Breast epithelium (tissue), 4 donors: Measurements from ENCODE around the gene ACTN2. TPM values are rescaled to one million over a fixed set of nuclear protein-coding genes. Genes with fewer than 3 reads are reported as not detected.

ENCODE experiments used
- DNase-seq, 2 donors: peaks; one replicate each; pipeline ENCODE4 v3.0.0-alpha.2; 2019; ENCODE audit warnings: low spot score in 2 of 2
- H3K27ac ChIP-seq, 2 donors: fragments of 200-600 bp; sonication (generic) in 1 of 2; one replicate each; pipeline ENCODE4 v1.5.1; 2016 to 2019; ENCODE audit warnings: mild to moderate bottlenecking in 1 of 2
- H3K27me3 ChIP-seq, 2 donors: fragments of 200-600 bp; sonication (generic) in 1 of 2; one replicate each; pipeline versions ENCODE4 v1.5.1 to v1.6.0; 2017 to 2019; ENCODE audit warnings: control low read depth in 1 of 2, mild to moderate bottlenecking in 1 of 2
- H3K36me3 ChIP-seq: fragments of 200-600 bp; one replicate; pipeline ENCODE4 v1.5.1; 2019
- H3K4me1 ChIP-seq, 2 donors: fragments of 200-600 bp; sonication (generic); one replicate each; pipeline ENCODE4 v1.5.1; 2016 to 2019; ENCODE audit warnings: control low read depth in 1 of 2
- H3K4me3 ChIP-seq, 3 donors: fragments of 200-600 bp; sonication (generic); 1 replicate in 2 of 3; 2 replicates in 1 of 3; pipeline ENCODE4 v1.5.1; 2016 to 2019; ENCODE audit warnings: mild to moderate bottlenecking in 3 of 3, moderate library complexity in 2 of 3
- H3K9me3 ChIP-seq, 2 donors: fragments of 200-600 bp; sonication (generic) in 1 of 2; one replicate each; pipeline ENCODE4 v1.5.1; 2016 to 2019; ENCODE audit warnings: control low read depth in 1 of 2
- CTCF ChIP-seq, 3 donors: fragments of 450-650 bp; IDR thresholded peaks; one replicate each; pipeline ENCODE4 v1.5.1; 2016 to 2017; ENCODE audit warnings: antibody characterized with exemption in 3 of 3, mild to moderate bottlenecking in 3 of 3, moderate library complexity in 3 of 3
- POLR2A ChIP-seq: fragments of 450-650 bp; IDR thresholded peaks from one replicate; pipeline ENCODE4 v1.6.1; 2016; ENCODE audit warnings: antibody characterized with exemption, mild to moderate bottlenecking, moderate library complexity
- POLR2AphosphoS5 ChIP-seq, 3 donors: sonication (generic); formaldehyde crosslinking; IDR thresholded peaks; one replicate each; pipeline ENCODE4 v1.6.1; 2017; ENCODE audit warnings: antibody characterized with exemption in 3 of 3
- intact Hi-C: fragments of 100-400 bp; cut with DNase I; formaldehyde crosslinking; loops from one replicate; pipeline ENCODE4 v1.15.1; 2023; ENCODE audit warnings: low total_unique reads
- total RNA-seq, 3 donors: library from RNA; depleted of rRNA; stranded (reverse); fragments of >200 nt; gene quantifications; one replicate each; pipeline ENCODE4 v1.1.0, GENCODE V29; 2016

The ACTN2 gene
- total RNA-seq, 3 donors from 2014 or later, result 0.48 TPM; not detected in 2

- peaks cover 3 to 6% of the 10 kb centered on the region in 2 donors for H3K4me1 ChIP-seq
- H3K27me3 ChIP-seq, result peaks cover 0 to 38% of the 10 kb centered on the region in 2 donors
- H3K4me3 ChIP-seq, result peak overlapping the region; percentile 43 to 67 (median 52)
- no peaks in the 10 kb centered on the region for H3K9me3 ChIP-seq
- intact Hi-C loops, result no loop called here
- no peaks in the 10 kb centered on the region for H3K36me3 ChIP-seq
- TF ChIP-seq CTCF (IDR thresholded peaks at IDR 0.05), result no peak
- no peak for TF ChIP-seq POLR2A
- no peak for TF ChIP-seq POLR2AphosphoS5 (IDR thresholded peaks at IDR 0.05)
- no peak for DNase-seq
- H3K27ac ChIP-seq, result no peak overlapping the region
Measured at GRCh38 chr1:236686815-236687160, 489 bp downstream of the ACTN2 start.

- Histone ChIP-seq H3K9me3 (no peaks in the 10 kb centered on the region), H3K4me1 (peaks cover 3 to 6% of the 10 kb centered on the region in 2 donors), H3K27me3 (peaks cover 0 to 38% of the 10 kb centered on the region in 2 donors), H3K36me3 (no peaks in the 10 kb centered on the region), H3K27ac (no peak overlapping the region), H3K4me3 (peak overlapping the region in 1 of 3 donors; percentile 67)
- DNase-seq, result no peak
- no peak for TF ChIP-seq POLR2A
- no peak for TF ChIP-seq POLR2AphosphoS5 (IDR thresholded peaks at IDR 0.05)
- TF ChIP-seq CTCF (IDR thresholded peaks at IDR 0.05), result no peak
- intact Hi-C loops, result no loop called here
Measured at GRCh38 chr1:236687273-236687672, 974 bp downstream of the ACTN2 start.

- Histone ChIP-seq H3K9me3 (no peaks in the 10 kb centered on the region), H3K27me3 (peaks cover 0 to 44% of the 10 kb centered on the region in 2 donors)
- intact Hi-C loops, result no loop called here
Measured at GRCh38 chr1:236688705-236689104, 2.4 kb downstream of the ACTN2 start.

GRCh38 chr1:236689713-236690569, 3.6 kb downstream of the ACTN2 start:
- no peaks in the 10 kb centered on the region for H3K36me3 ChIP-seq
- peaks cover 0 to 46% of the 10 kb centered on the region in 2 donors for H3K27me3 ChIP-seq
- no peak for DNase-seq
- H3K27ac ChIP-seq, result no peak overlapping the region
- H3K4me1 ChIP-seq, result peaks cover 3 to 6% of the 10 kb centered on the region in 2 donors
- no peak for TF ChIP-seq POLR2A
- no peak overlapping the region for H3K4me3 ChIP-seq
- no peaks in the 10 kb centered on the region for H3K9me3 ChIP-seq
- intact Hi-C loops, result no loop called here

More at GRCh38 chr1:236688705-236689104, 2.4 kb downstream of the ACTN2 start:
- DNase-seq, result no peak
- no peak for TF ChIP-seq POLR2A
- TF ChIP-seq CTCF (IDR thresholded peaks at IDR 0.05), result no peak
- TF ChIP-seq POLR2AphosphoS5 (IDR thresholded peaks at IDR 0.05), result no peak
- Histone ChIP-seq H3K4me3 (no peak overlapping the region), H3K4me1 (peaks cover 3 to 6% of the 10 kb centered on the region in 2 donors), H3K36me3 (no peaks in the 10 kb centered on the region), H3K27ac (no peak overlapping the region)

- Histone ChIP-seq H3K36me3 (no peaks in the 10 kb centered on the region), H3K4me1 (peaks cover 3 to 6% of the 10 kb centered on the region in 2 donors), H3K27me3 (peaks cover 0 to 46% of the 10 kb centered on the region in 2 donors), H3K27ac (no peak overlapping the region), H3K4me3 (no peak overlapping the region), H3K9me3 (no peaks in the 10 kb centered on the region)
- DNase-seq, result no peak
- intact Hi-C loops, result no loop called here
- TF ChIP-seq CTCF (IDR thresholded peaks at IDR 0.05) (no peak), POLR2A (no peak), POLR2AphosphoS5 (IDR thresholded peaks at IDR 0.05) (no peak)
Measured at GRCh38 chr1:236691348-236691747, 5.0 kb downstream of the ACTN2 start.
